ENCODE data around the gene ARSH.
"Not testable (repeated sequence)": the region's sequence is repeated elsewhere in the genome, so short reads cannot be mapped to it uniquely, and the experiment has no call there.

Gene ARSH

GRCh38 chrX:3006495-3006894 lies at the start of gene ARSH:
Gene ARSH (plus strand): TSS chrX:3006546. CDS start chrX:3006613, 67 bp downstream.
- DNase-seq = no peak

- DNase-seq = no peak
These were observed 48.1 kb upstream of the ARSH start for GRCh38 chrX:2958199-2958598.

GRCh38 chrX:2960861-2961515 lies 45.4 kb upstream of the ARSH start:
- DNase-seq = no peak

GRCh38 chrX:2962381-2962780 lies 44.0 kb upstream of the ARSH start:
- no peak for DNase-seq

GRCh38 chrX:2963449-2963848 lies 42.9 kb upstream of the ARSH start:
- not testable (repeated sequence) for DNase-seq

GRCh38 chrX:2963992-2964794 lies 42.2 kb upstream of the ARSH start:
- DNase-seq = not testable (repeated sequence)

- DNase-seq = no peak
These were observed 40.4 kb upstream of the ARSH start for GRCh38 chrX:2965965-2966364.

GRCh38 chrX:2967012-2967411 lies 39.3 kb upstream of the ARSH start:
- no peak for DNase-seq

GRCh38 chrX:2967584-2967983 lies 38.8 kb upstream of the ARSH start:
- DNase-seq = no peak

GRCh38 chrX:2967998-2968909 lies 38.1 kb upstream of the ARSH start:
- DNase-seq = no peak

GRCh38 chrX:2969021-2969420 lies 37.3 kb upstream of the ARSH start:
- no peak for DNase-seq

- DNase-seq = no peak
These were observed 34.0 kb upstream of the ARSH start for GRCh38 chrX:2972391-2972790.

- no peak for DNase-seq
These were observed 31.4 kb upstream of the ARSH start for GRCh38 chrX:2974961-2975360.

GRCh38 chrX:2978639-2979038 lies 27.7 kb upstream of the ARSH start:
- not testable (repeated sequence) for DNase-seq

- no peak for DNase-seq
These were observed 22.0 kb upstream of the ARSH start for GRCh38 chrX:2984342-2984741.

GRCh38 chrX:2989565-2989964 lies 16.8 kb upstream of the ARSH start:
- DNase-seq = no peak

GRCh38 chrX:3010532-3010931 lies 4.2 kb downstream of the ARSH start:
- DNase-seq = no peak

GRCh38 chrX:3017492-3017891 lies 11.1 kb downstream of the ARSH start:
- DNase-seq = no peak

GRCh38 chrX:3024176-3024575 lies 17.8 kb downstream of the ARSH start:
- DNase-seq = no peak

- no peak for DNase-seq
These were observed 19.9 kb downstream of the ARSH start for GRCh38 chrX:3026074-3026815.

GRCh38 chrX:3029129-3029528 lies 22.8 kb downstream of the ARSH start:
- no peak for DNase-seq

- DNase-seq = no peak
These were observed 30.9 kb downstream of the ARSH start for GRCh38 chrX:3037218-3037617.

GRCh38 chrX:3044196-3044595 lies 37.9 kb downstream of the ARSH start:
- no peak for DNase-seq

Data from NCI-H1092 (cell line).